Measurements from ENCODE around the gene ADGRG2. TPM values are rescaled to one million over a fixed set of nuclear protein-coding genes. Genes with fewer than 3 reads are reported as not detected.

ADGRG2 gene
- total RNA-seq, 4 donors from 2014 or later, result 1.3 to 3.8 (median 2.0) TPM

- no peak for TF ChIP-seq POLR2A (IDR thresholded peaks at IDR 0.05)
- TF ChIP-seq CTCF (IDR thresholded peaks at IDR 0.05), result no peak
- TF ChIP-seq POLR2AphosphoS5 (IDR thresholded peaks at IDR 0.05), result no peak
- TF ChIP-seq EP300 (IDR thresholded peaks at IDR 0.05), result no peak
Observed at GRCh38 chrX:18966624-18967023, 155.6 kb downstream of the ADGRG2 start.

GRCh38 chrX:18964901-18965300, 157.4 kb downstream of the ADGRG2 start:
- Histone ChIP-seq H3K9me3 (no peaks in the 10 kb centered on the region), H3K36me3 (no peaks in the 10 kb centered on the region), H3K27ac (no peak overlapping the region), H3K4me1 (no peaks in the 10 kb centered on the region), H3K27me3 (no peaks in the 10 kb centered on the region), H3K4me3 (no peak overlapping the region)
- no peak for TF ChIP-seq EP300 (IDR thresholded peaks at IDR 0.05)
- no peak for TF ChIP-seq POLR2AphosphoS5 (IDR thresholded peaks at IDR 0.05)
- TF ChIP-seq POLR2A (IDR thresholded peaks at IDR 0.05), result no peak
- no peak for TF ChIP-seq CTCF (IDR thresholded peaks at IDR 0.05)
- ATAC-seq, result no peak
- 48 to 86% methylated on average over 2 to 4 of the region's 9 CpGs for WGBS, 2 donors (ENCODE audit: low coverage in 1 of 2)

More at GRCh38 chrX:18966624-18967023, 155.6 kb downstream of the ADGRG2 start:
- H3K27me3 ChIP-seq, result no peaks in the 10 kb centered on the region
- no CpG with 5 or more reads among the region's 5 CpGs for WGBS, 2 donors (ENCODE audit: low coverage in 1 of 2)
- H3K27ac ChIP-seq, result no peak overlapping the region
- no peak for ATAC-seq
- no peak overlapping the region for H3K4me3 ChIP-seq
- no peaks in the 10 kb centered on the region for H3K36me3 ChIP-seq
- H3K9me3 ChIP-seq, result no peaks in the 10 kb centered on the region
- H3K4me1 ChIP-seq, result no peaks in the 10 kb centered on the region

- no peak overlapping the region for H3K4me3 ChIP-seq
- H3K4me1 ChIP-seq, result no peaks in the 10 kb centered on the region
- TF ChIP-seq POLR2A (IDR thresholded peaks at IDR 0.05) (no peak), EP300 (IDR thresholded peaks at IDR 0.05) (no peak), POLR2AphosphoS5 (IDR thresholded peaks at IDR 0.05) (no peak), CTCF (IDR thresholded peaks at IDR 0.05) (no peak)
- H3K27ac ChIP-seq, result no peak overlapping the region
- H3K27me3 ChIP-seq, result no peaks in the 10 kb centered on the region
- ATAC-seq, result no peak
- H3K9me3 ChIP-seq, result no peaks in the 10 kb centered on the region
- no peaks in the 10 kb centered on the region for H3K36me3 ChIP-seq
- WGBS, 2 donors (ENCODE audit: low coverage in 1 of 2), result 50 to 73% methylated on average over 1 to 4 of the region's 4 CpGs
Observed at GRCh38 chrX:18964026-18964425, 158.2 kb downstream of the ADGRG2 start.

GRCh38 chrX:18962329-18962728, 159.9 kb downstream of the ADGRG2 start:
- no peak overlapping the region for H3K27ac ChIP-seq
- H3K27me3 ChIP-seq, result no peaks in the 10 kb centered on the region
- H3K36me3 ChIP-seq, result no peaks in the 10 kb centered on the region
- H3K9me3 ChIP-seq, result no peaks in the 10 kb centered on the region
- no peaks in the 10 kb centered on the region for H3K4me1 ChIP-seq
- TF ChIP-seq CTCF (IDR thresholded peaks at IDR 0.05) (no peak), POLR2A (IDR thresholded peaks at IDR 0.05) (no peak), EP300 (IDR thresholded peaks at IDR 0.05) (no peak), POLR2AphosphoS5 (IDR thresholded peaks at IDR 0.05) (no peak)
- no peak overlapping the region for H3K4me3 ChIP-seq
- ATAC-seq, result no peak

GRCh38 chrX:18961686-18962085, 160.6 kb downstream of the ADGRG2 start:
- no peak for ATAC-seq
- 33 to 62% methylated on average over 1 to 2 of the region's 2 CpGs for WGBS, 2 donors (ENCODE audit: low coverage in 1 of 2)
- Histone ChIP-seq H3K27me3 (no peaks in the 10 kb centered on the region), H3K36me3 (no peaks in the 10 kb centered on the region), H3K4me3 (no peak overlapping the region), H3K4me1 (no peaks in the 10 kb centered on the region), H3K9me3 (no peaks in the 10 kb centered on the region), H3K27ac (no peak overlapping the region)
- no peak for TF ChIP-seq EP300 (IDR thresholded peaks at IDR 0.05)
- TF ChIP-seq POLR2AphosphoS5 (IDR thresholded peaks at IDR 0.05), result no peak
- no peak for TF ChIP-seq CTCF (IDR thresholded peaks at IDR 0.05)
- no peak for TF ChIP-seq POLR2A (IDR thresholded peaks at IDR 0.05)

All from gastroesophageal sphincter (tissue), 4 donors.